GM12872 (cell line): ENCODE measurements around the gene PXMP4.

Source experiments
- TF ChIP-seq, protein P1 (sequence below): IDR thresholded peaks from 3 replicates; pipeline ENCODE4 v1.5.1; 2011; ENCODE audit warnings: low read depth, mild to moderate bottlenecking, low read length, moderate library complexity; ENCODE audit not compliant: insufficient read depth

The PXMP4 gene, protein sequence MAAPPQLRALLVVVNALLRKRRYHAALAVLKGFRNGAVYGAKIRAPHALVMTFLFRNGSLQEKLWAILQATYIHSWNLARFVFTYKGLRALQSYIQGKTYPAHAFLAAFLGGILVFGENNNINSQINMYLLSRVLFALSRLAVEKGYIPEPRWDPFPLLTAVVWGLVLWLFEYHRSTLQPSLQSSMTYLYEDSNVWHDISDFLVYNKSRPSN

DNA sequence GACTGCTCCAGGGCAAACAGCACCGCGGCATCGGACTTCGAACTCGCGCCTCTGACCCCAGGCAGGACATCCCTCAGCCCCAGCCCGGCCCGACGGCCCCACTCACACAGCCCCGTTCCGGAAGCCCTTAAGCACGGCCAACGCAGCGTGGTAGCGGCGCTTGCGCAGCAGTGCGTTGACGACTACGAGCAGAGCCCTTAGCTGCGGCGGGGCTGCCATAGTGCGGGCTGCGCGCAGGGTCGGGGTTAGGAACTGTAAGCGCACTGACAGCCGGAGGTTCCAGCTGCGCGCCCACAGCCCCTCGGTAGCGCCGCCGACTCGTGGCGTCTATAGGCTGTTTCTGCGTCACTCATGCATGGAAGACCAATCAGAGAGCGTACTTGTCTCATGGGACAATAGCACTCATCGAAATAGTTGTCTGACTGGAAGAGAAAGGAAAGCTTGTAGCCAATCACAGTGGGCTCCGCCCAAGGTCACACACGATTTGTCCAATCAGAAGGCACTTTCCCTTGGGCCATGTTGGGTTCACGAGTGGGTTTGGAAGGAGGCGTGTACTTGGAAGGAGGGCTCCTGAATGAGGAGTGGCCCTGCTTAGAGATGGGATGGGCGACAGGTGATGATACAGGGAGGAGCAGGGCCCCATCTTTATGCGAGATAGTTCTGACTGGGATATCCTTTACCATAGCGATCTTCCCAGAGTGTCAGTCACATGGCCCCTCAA, at the start of gene PXMP4:
Gene PXMP4 (minus strand): TSS at position 322 of the 721 bp plus-strand sequence. CDS start 103 bp downstream, at position 219.
- TF ChIP-seq, protein P1, sequence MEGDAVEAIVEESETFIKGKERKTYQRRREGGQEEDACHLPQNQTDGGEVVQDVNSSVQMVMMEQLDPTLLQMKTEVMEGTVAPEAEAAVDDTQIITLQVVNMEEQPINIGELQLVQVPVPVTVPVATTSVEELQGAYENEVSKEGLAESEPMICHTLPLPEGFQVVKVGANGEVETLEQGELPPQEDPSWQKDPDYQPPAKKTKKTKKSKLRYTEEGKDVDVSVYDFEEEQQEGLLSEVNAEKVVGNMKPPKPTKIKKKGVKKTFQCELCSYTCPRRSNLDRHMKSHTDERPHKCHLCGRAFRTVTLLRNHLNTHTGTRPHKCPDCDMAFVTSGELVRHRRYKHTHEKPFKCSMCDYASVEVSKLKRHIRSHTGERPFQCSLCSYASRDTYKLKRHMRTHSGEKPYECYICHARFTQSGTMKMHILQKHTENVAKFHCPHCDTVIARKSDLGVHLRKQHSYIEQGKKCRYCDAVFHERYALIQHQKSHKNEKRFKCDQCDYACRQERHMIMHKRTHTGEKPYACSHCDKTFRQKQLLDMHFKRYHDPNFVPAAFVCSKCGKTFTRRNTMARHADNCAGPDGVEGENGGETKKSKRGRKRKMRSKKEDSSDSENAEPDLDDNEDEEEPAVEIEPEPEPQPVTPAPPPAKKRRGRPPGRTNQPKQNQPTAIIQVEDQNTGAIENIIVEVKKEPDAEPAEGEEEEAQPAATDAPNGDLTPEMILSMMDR: no peak

DNA sequence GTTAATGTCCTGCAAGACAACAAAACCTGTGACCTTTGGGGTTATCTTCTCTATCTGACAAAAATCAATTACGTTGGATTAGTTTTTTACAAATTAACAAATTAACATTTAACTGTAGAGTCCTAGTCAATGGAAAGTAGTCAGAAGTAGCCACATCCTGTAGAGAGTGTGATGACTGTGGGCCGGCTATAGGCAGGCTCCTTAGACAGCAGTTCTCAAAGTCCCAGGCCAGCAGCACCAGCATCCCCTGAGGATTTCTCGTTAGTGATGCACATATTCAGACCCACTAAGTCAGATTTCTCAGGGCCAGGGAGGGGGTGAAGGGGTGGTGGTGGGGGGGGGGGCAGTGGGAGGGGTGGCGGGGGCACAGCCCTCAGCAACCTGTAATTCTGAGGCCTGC, 48.9 kb upstream of the PXMP4 start:
- TF ChIP-seq, protein P1: no peak

DNA sequence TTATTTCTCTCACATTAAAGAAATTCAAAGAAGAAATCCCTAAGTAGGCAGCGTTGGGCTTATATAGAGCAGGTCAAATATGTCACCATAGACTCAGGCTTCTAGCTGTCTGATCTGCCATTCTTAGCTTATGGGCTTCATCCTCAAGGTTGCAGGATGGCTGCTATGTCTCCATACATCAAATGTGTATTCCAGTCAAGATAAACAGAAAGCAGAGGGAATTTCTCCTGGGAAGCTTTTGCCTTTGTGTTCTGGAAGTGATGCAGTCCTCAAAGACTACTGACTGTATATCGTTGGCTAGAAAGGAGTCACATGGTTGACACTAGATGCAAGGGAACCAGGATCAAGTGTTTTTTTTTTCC, 47.6 kb upstream of the PXMP4 start:
- TF ChIP-seq, protein P1: no peak

DNA sequence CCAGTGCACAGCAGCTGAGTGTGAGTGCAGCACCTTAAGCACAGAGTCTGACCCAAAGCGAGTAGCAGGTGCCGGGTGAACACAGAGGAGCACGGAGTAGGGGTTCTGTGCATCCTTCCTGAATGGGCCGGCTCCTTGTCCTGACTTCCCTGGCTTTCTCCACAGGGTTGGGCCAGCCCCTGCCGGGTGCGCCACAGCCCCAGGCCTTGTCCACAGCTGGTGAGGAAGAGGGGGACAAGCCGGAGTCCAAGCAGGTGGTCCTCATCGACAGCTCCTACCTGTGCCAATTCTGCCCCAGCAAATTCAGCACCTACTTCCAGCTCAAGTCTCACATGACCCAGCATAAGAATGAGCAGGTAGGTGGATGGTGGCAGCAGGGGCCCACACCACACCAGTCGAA, 46.6 kb upstream of the PXMP4 start:
- TF ChIP-seq, protein P1: no peak

DNA sequence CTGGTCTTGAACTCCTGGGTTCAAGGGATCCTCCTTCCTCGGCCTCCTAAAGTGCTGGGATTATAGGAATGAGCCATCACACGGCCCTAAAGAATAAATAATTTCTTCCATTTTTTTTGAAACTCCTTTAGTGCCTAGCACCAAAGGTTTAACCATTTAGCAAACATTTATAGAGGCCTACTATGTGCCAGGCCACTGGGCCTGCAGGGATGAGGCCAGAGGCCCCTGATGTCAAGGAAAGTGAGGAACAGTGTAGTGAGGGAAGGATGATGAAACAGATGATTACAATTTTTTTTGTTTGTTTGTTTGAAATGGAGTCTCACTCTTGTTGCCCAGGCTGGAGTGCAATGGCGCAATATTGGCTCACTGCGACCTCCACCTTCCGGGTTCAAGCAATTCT, 45.5 kb upstream of the PXMP4 start:
- TF ChIP-seq, protein P1: no peak

DNA sequence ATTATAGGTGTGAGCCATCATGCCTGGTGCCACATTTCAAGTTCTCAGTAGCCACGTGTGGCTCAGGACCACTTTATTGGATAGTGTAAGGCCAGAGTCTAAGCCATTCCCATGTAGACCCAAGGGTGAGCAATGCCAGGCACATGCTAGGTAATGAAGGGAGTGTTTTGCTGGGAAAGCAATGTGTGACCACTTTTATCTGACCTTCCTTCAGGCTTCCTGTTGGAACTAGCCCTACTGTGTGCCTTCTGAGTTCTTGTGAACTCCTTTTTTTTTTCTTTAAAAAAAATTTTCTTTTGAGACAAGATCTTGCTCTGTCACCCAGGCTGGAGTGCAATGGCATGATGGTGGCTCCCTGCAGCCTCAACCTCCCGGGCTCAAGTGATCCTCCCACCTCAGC, 45.0 kb upstream of the PXMP4 start:
- TF ChIP-seq, protein P1: no peak

DNA sequence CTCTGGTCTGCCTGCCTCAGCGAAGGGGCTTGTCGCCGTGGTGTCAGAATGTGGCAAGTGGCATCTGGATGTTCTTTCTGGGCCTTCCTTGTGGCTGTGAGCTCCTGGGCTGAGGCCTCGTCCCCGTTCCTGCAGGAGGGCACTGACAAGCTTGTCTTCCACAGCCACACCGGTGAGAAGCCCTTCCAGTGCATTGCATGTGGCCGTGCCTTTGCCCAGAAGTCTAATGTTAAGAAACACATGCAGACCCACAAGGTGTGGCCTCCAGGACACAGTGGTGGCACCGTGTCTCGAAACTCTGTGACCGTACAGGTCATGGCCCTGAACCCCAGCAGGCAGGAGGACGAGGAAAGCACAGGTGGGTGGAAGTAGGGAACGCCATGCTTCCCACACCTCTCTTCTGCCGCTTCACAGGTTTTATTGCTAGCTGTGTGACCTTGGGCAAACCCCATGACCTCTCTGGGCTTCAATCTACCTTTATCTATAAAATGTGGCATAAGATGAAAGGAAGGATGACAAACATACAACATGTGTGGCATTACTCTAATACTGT, 41.7 kb upstream of the PXMP4 start:
- TF ChIP-seq, protein P1: no peak
